ENCODE data around the gene SLC5A10.

DNA sequence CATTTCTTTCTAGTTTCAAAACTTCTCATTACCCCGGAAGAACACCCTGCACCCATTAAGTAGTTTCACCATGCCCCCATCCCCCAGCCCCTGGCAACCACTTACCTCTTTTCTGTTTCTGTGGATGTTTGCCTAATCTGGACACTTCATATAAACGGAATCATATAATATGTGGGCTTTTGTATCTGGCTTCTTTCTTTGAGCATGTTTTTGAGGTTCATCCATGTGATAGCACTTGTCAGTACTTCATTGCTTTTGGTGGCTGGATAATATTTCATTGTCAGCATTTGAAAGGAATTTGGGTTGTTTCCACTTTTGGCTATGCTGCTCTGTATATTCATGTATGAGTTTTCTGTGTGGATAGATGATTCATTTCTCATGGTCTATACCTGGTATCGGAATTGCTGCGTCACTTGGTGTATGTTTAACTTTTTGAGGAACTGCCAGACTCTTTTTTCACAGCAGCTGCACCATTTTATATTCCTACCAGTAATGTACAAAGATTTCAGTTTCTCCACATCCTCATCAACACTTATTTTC lies 30.0 kb upstream of the SLC5A10 start:
- TF ChIP-seq CTCF (IDR thresholded peaks at IDR 0.05) (no peak), POLR2A (IDR thresholded peaks at IDR 0.05) (no peak)
